H9 (cell line): ENCODE measurements around the gene ENG. TPM values are rescaled to one million over a fixed set of nuclear protein-coding genes. Genes with fewer than 3 reads are reported as not detected.

Experiments
- DNase-seq: peaks from one replicate; pipeline ENCODE4 v3.0.0-alpha.2; 2017
- H2AFZ ChIP-seq: one replicate; pipeline ENCODE4 v1.6.1; 2013; ENCODE audit warnings: mild to moderate bottlenecking, low read length, control low read depth, moderate library complexity
- H2AK5ac ChIP-seq: 2 replicates; pipeline ENCODE4 v1.6.1; 2013; ENCODE audit warnings: low read length, control low read depth, mixed read lengths; ENCODE audit not compliant: insufficient read length
- H2BK120ac ChIP-seq: one replicate; pipeline ENCODE4 v1.6.1; 2013; ENCODE audit warnings: low read depth, mild to moderate bottlenecking, low read length, control low read depth, inconsistent platforms; ENCODE audit not compliant: poor library complexity, severe bottlenecking
- H2BK12ac ChIP-seq: 2 replicates; pipeline ENCODE4 v1.6.1; 2013; ENCODE audit warnings: low read length, control low read depth, mixed read lengths, low read depth; ENCODE audit not compliant: insufficient read length
- H2BK15ac ChIP-seq: 2 replicates; pipeline ENCODE4 v1.6.1; 2013; ENCODE audit warnings: low read depth, low read length, control low read depth
- H2BK20ac ChIP-seq: one replicate; pipeline ENCODE4 v1.6.1; 2013; ENCODE audit warnings: low read depth, mild to moderate bottlenecking, low read length, control low read depth, inconsistent platforms; ENCODE audit not compliant: poor library complexity, severe bottlenecking
- H2BK5ac ChIP-seq: 2 replicates; pipeline ENCODE4 v1.6.1; 2013; ENCODE audit warnings: low read length, control low read depth, mixed read lengths; ENCODE audit not compliant: insufficient read length
- H3K14ac ChIP-seq: 2 replicates; pipeline ENCODE4 v1.6.1; 2013; ENCODE audit warnings: low read length, control low read depth; ENCODE audit not compliant: insufficient read depth
- H3K18ac ChIP-seq: 2 replicates; pipeline ENCODE4 v1.6.1; 2013; ENCODE audit warnings: low read depth, mild to moderate bottlenecking, mixed read lengths, low read length, control low read depth; ENCODE audit not compliant: insufficient read length
- H3K23ac ChIP-seq: 2 replicates; pipeline ENCODE4 v1.6.1; 2013; ENCODE audit warnings: low read length, control low read depth, mixed read lengths, low read depth; ENCODE audit not compliant: insufficient read length
- H3K23me2 ChIP-seq: 2 replicates; pipeline ENCODE4 v1.6.1; 2013; ENCODE audit warnings: low read depth, mild to moderate bottlenecking, mixed read lengths, low read length, control low read depth; ENCODE audit not compliant: insufficient read length, poor library complexity, severe bottlenecking
- H3K27ac ChIP-seq: 2 replicates; pipeline ENCODE4 v1.5.1; 2013; ENCODE audit warnings: low read length, control low read depth, mixed read lengths, low read depth; ENCODE audit not compliant: insufficient read length
- H3K27me3 ChIP-seq: 2 replicates; pipeline ENCODE4 v1.6.1; 2013; ENCODE audit warnings: low read length, control low read depth, inconsistent platforms; ENCODE audit not compliant: insufficient read depth
- H3K4ac ChIP-seq: 2 replicates; pipeline ENCODE4 v1.6.1; 2013; ENCODE audit warnings: low read depth, mild to moderate bottlenecking, control low read depth, inconsistent platforms, low read length, moderate library complexity
- H3K4me1 ChIP-seq: 2 replicates; pipeline ENCODE4 v1.6.1; 2013; ENCODE audit warnings: low read length, control low read depth, inconsistent platforms; ENCODE audit not compliant: insufficient read depth
- H3K4me2 ChIP-seq: 2 replicates; pipeline ENCODE4 v1.6.1; 2013; ENCODE audit warnings: low read length, control low read depth, mixed read lengths; ENCODE audit not compliant: insufficient read length, insufficient read depth
- H3K56ac ChIP-seq: 2 replicates; pipeline ENCODE4 v1.6.1; 2013; ENCODE audit warnings: low read depth, mild to moderate bottlenecking, mixed read lengths, low read length, control low read depth; ENCODE audit not compliant: insufficient read length
- H3K79me1 ChIP-seq: 2 replicates; pipeline ENCODE4 v1.6.1; 2013; ENCODE audit warnings: low read depth, mild to moderate bottlenecking, moderate library complexity, low read length, control low read depth, inconsistent platforms; ENCODE audit not compliant: insufficient read depth, poor library complexity, severe bottlenecking
- H3K79me2 ChIP-seq: 2 replicates; pipeline ENCODE4 v1.6.1; 2013; ENCODE audit warnings: low read length, control low read depth, inconsistent platforms; ENCODE audit not compliant: insufficient read depth
- H3K9ac ChIP-seq: 2 replicates; pipeline ENCODE4 v1.6.1; 2013; ENCODE audit warnings: low read length, control low read depth, mixed read lengths; ENCODE audit not compliant: insufficient read length; ENCODE audit errors: extremely low read depth
- H3K9me3 ChIP-seq: one replicate; pipeline ENCODE4 v1.6.1; 2013; ENCODE audit warnings: low read depth, low read length, inconsistent platforms; ENCODE audit not compliant: control insufficient read depth
- H3T11ph ChIP-seq: one replicate; pipeline ENCODE4 v1.6.1; 2013; ENCODE audit warnings: mild to moderate bottlenecking, low read length, control low read depth, inconsistent platforms
- H4K20me1 ChIP-seq: one replicate; pipeline ENCODE4 v1.6.1; 2013; ENCODE audit not compliant: control insufficient read depth, insufficient read length, insufficient read depth
- H4K5ac ChIP-seq: 2 replicates; pipeline ENCODE4 v1.6.1; 2013; ENCODE audit warnings: low read depth, mild to moderate bottlenecking, mixed read lengths, low read length, control low read depth; ENCODE audit not compliant: insufficient read length
- H4K8ac ChIP-seq: replicated peaks from 2 replicates; pipeline ENCODE4 v1.6.1; 2013; ENCODE audit warnings: low read length, control low read depth, mixed read lengths, low read depth; ENCODE audit not compliant: insufficient read length
- H4K91ac ChIP-seq: 2 replicates; pipeline ENCODE4 v1.6.1; 2013; ENCODE audit warnings: low read depth, mild to moderate bottlenecking, moderate library complexity, mixed read lengths, low read length, control low read depth; ENCODE audit not compliant: insufficient read length
- H3K27ac Mint-ChIP-seq, 3 experiments: 2 replicates in 2 of 3; 3 replicates in 1 of 3; pipeline ENCODE4 v1.8.0; 2020 to 2021; ENCODE audit warnings: mixed read lengths in 3 of 3, mild to moderate bottlenecking in 1 of 3, moderate library complexity in 1 of 3
- H3K27me3 Mint-ChIP-seq: 2 replicates; pipeline ENCODE4 v1.8.0; 2021; ENCODE audit warnings: low read depth, mild to moderate bottlenecking, moderate library complexity, mixed read lengths
- H3K36me3 Mint-ChIP-seq, 3 experiments: 2 replicates in 2 of 3; 3 replicates in 1 of 3; pipeline ENCODE4 v1.8.0; 2020 to 2021; ENCODE audit warnings: low read depth in 3 of 3, mixed read lengths in 3 of 3; ENCODE audit not compliant: insufficient read depth in 1 of 3
- H3K4me1 Mint-ChIP-seq, 2 experiments: 2 replicates each; pipeline ENCODE4 v1.8.0; 2020; ENCODE audit warnings: mixed read lengths in 2 of 2
- H3K4me3 Mint-ChIP-seq, 2 experiments: 2 replicates in 1 of 2; 3 replicates in 1 of 2; pipeline ENCODE4 v1.8.0; 2020 to 2021; ENCODE audit warnings: mild to moderate bottlenecking in 2 of 2, mixed read lengths in 2 of 2, moderate library complexity in 1 of 2
- H3K9me3 Mint-ChIP-seq, 2 experiments: 2 replicates in 1 of 2; 3 replicates in 1 of 2; pipeline ENCODE4 v1.8.0; 2020; ENCODE audit warnings: mild to moderate bottlenecking in 2 of 2, mixed read lengths in 2 of 2, moderate library complexity in 1 of 2
- CTCF ChIP-seq: fragments of 200-600 bp; sonication (generic); conservative IDR thresholded peaks from 3 replicates; pipeline ENCODE4 v1.8.0; 2021; ENCODE audit warnings: antibody characterized with exemption, mild to moderate bottlenecking
- WGBS: extraction: QIAGEN DNeasy Blood & Tissue Kit; methylation state at CpG from one replicate; pipeline ENCODE4 v1.1.7; 2013; ENCODE audit warnings: missing lambda C conversion rate, low lambda C conversion rate, mixed read lengths; ENCODE audit not compliant: insufficient read length; ENCODE audit errors: extremely low coverage; 5-methylcytosine and 5-hydroxymethylcytosine counted together
- total RNA-seq: library from RNA; stranded (reverse); gene quantifications from 2 replicates; pipeline ENCODE4 v1.2.1, GENCODE V29; 2021

The ENG gene
- total RNA-seq, 1 experiment from 2014 or later, result 2.1 TPM

DNA sequence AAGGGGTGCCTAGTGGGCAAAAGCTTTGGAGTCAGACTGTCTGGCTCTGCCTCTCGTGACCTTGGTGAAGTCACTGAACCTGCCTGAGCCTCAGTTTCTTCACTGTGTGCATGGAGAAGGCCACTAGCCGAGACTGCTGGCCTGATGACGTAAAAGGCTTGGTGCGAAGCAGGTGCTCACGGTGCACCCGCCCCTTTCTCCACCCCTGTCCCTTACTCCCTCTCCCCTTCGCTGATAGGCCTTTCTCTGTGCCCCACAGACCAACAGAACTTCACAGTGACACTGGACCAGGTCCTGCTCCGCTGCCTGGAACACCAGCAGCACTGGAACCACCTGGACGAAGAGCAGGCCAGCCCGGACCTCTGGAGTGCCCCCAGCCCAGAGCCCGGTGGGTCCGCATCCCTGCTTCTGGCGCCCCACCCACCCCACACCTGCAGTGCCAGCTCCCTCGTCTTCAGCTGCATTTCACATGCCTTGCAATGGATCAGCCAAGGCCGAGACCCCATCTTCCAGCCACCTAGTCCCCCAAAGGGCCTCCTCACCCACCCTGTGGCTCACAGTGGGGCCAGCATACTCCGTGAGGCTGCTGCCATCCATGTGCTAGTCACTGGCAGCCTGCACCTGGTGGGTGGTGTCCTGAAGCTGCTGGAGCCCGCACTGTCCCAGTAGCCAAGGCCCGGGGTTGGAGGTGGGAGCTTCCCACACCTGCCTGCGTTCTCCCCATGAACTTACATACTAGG lies 41.4 kb downstream of the ENG start:
- no peaks in the 10 kb centered on the region for H3K9me3 ChIP-seq
- no peak overlapping the region for H2BK120ac ChIP-seq

More for the DNA sequence above, 41.4 kb downstream of the ENG start:
- no peak overlapping the region for H2AFZ ChIP-seq
- H3K79me2 ChIP-seq, result no peaks in the 10 kb centered on the region
- H3K23me2 ChIP-seq, result no peaks in the 10 kb centered on the region
- H3K9ac ChIP-seq, result no peak overlapping the region
- H3K4me2 ChIP-seq, result no peak overlapping the region
- H3K14ac ChIP-seq, result no peak overlapping the region
- H3K4ac ChIP-seq, result no peak overlapping the region
- H4K8ac ChIP-seq, result no peak overlapping the region
- H3K27ac ChIP-seq, result no peak overlapping the region
- H3T11ph ChIP-seq, result no peak overlapping the region
- no peak for TF ChIP-seq CTCF
- H3K18ac ChIP-seq, result no peak overlapping the region
- peaks cover 1 to 47% (median 38%) of the 10 kb centered on the region in 3 experiments; a peak in 6 of 7 replicates for H3K36me3 Mint-ChIP-seq
- no peak overlapping the region for H2BK5ac ChIP-seq
- H3K9me3 Mint-ChIP-seq, result no peaks in the 10 kb centered on the region
- DNase-seq, result no peak
- no peak overlapping the region for H4K91ac ChIP-seq
- no peaks in the 10 kb centered on the region for H3K27me3 Mint-ChIP-seq
- H3K4me3 Mint-ChIP-seq, result no peak overlapping the region
- H3K23ac ChIP-seq, result no peak overlapping the region
- no peaks in the 10 kb centered on the region for H3K27me3 ChIP-seq
- WGBS, result no CpG with 5 or more reads among the region's 19 CpGs
- no peaks in the 10 kb centered on the region; the same call in 1 of the 2 replicates for H3K4me1 ChIP-seq
- no peaks in the 10 kb centered on the region for H3K79me1 ChIP-seq
- H2BK15ac ChIP-seq, result no peak overlapping the region
- H3K27ac Mint-ChIP-seq, result no peak overlapping the region
- no peak overlapping the region for H2BK20ac ChIP-seq
- no peak overlapping the region for H2AK5ac ChIP-seq
- H3K56ac ChIP-seq, result no peak overlapping the region
- no peaks in the 10 kb centered on the region for H4K20me1 ChIP-seq
- peaks cover 2 to 7% of the 10 kb centered on the region in 2 experiments; a peak in 3 of 4 replicates for H3K4me1 Mint-ChIP-seq
- no peak overlapping the region for H2BK12ac ChIP-seq
- H4K5ac ChIP-seq, result no peak overlapping the region
